Kasumi-1 (cell line): ENCODE data around the gene TMEM143.

Experiments
- DNase-seq, 2 experiments: peaks; one replicate each; lab custom pipeline; 2025; lab: John Stamatoyannopoulos, UW

TMEM143 gene

DNA sequence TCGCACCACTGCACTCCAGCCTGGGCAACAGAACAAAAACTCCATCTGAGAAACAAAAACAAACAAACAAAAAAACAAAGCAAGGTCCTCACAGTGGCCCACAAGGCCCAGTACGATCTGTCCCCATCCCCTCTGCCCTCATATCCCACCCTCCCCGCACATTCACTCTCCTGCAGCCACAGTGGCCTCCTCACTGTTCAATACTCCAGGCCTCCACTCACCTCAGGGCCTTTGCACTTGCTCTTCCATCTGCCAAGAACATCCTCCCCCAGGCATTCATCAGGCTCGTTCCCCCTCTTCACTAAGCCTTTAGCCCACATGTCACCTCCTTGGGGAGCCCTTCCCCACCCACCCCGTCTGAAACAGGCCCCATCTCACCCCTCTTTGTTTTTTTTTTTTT lies 4.6 kb downstream of the TMEM143 start:
- DNase-seq: no peak

DNA sequence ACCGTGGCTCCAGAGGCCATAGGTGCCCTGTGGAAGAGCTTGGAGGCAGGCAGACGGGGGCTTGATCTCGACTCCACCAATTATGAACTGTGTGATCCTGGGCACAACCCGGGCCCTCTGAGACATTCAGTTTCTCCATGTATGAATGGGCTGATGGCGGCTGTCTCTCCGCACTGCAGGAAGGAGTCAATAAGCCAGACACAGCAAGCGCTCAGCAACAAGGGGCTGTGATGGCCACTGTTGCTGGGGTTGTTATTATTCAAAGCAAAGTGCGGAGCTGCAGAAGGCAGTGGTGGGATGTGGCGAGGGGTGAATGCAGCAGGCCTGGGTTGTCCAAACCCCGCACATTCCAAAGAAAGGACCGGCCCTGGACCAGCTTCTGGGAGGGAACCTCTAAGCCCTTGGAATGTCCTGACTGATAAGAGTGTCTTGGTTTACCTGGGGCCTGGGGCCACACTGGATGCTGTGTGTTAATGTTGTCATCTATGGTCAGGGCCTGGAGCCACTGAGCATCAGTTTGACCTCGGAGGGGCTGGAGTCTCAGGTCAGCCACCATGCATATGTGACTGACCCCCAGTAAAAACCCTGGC lies 8.3 kb downstream of the TMEM143 start:
- DNase-seq: no peak

GRCh38 chr19:48354332-48354992 lies 9.3 kb downstream of the TMEM143 start:
- DNase-seq: no peak

GRCh38 chr19:48353677-48354076 lies 10.1 kb downstream of the TMEM143 start:
- peak; percentile 15 to 56 for DNase-seq

GRCh38 chr19:48351341-48351752 lies 12.4 kb downstream of the TMEM143 start:
- DNase-seq: peak; percentile 46 to 60

GRCh38 chr19:48350856-48351255 lies 12.9 kb downstream of the TMEM143 start:
- no peak for DNase-seq

DNA sequence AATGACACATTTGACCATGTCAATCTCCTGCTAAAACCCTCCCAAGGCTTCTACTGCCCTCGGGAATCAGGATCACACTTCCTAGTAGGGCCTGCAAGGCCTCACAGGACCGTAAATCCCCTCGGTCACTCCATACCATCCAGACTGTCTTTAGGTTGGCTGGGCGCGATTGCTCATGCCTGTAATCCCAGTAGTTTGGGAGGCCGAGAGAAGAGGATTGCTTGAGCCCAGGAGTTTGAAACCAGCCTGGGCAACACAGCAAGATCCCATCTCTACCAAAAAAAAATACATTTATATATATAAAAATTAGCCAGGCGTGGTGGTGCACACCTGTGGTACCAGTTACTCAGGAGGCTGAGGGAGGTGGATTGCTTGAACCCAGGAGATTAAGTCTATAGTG lies 15.0 kb downstream of the TMEM143 start:
- DNase-seq: no peak

DNA sequence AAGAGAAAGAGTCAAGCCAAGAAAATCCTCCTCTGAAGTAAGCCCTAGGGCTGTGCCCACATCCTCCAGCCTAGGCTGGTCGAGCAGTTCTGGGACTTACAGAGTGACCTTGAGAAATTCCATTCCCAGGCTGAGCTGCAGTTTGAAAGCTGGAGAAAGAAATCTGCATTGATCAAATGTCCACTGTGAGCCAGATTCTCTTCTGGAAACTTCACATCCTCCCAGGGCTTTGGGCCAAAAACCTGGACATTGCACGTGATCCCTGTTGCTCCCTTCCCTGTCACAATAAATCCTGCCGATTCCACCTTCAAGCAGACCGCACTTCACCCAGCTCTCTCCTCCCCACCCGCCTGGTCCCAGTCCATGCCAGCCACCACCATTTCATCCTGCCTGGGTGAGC lies 15.7 kb downstream of the TMEM143 start:
- no peak for DNase-seq

DNA sequence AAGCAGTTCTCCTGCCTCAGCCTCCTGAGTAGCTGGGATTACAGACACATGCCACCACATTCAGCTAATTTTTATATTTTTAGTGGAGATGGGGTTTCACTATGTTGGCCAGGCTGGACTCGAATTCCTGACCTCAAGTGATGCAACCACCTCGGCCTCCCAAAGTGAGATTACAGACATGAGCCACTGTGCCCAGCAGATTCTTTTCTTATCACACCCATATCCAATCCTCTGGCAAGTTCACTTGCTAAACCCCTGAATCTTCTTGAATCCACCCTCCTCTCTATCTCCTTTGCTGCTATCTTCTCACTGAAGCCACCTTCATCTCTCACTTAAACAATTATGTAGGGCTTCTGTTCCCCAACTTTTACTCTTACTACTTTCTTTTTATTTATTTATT lies 17.5 kb downstream of the TMEM143 start:
- no peak for DNase-seq

DNA sequence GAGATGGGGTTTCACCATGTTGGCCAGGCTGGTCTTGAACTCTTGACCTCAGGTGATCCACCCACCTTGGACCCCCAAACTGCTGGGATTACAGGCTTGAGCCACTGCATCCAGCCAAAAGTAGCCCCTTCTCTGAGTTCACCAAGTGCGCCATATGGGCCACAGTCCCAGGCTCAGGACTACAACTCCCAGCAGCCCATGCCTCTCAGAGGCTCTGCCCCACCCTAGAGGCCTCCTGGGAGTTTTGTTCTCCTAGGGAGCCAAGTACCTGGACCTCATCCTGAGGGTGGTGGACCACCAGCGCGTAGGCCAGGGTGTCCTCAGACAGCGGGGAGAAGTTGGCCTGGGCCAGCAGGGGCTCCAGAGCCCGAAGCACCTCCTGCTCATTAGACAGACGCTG lies 18.8 kb downstream of the TMEM143 start:
- DNase-seq: no peak

- DNase-seq: no peak
Measured at GRCh38 chr19:48342841-48343540, 20.7 kb downstream of the TMEM143 start.

- no peak for DNase-seq
Measured at GRCh38 chr19:48342414-48342738, 21.4 kb downstream of the TMEM143 start.

DNA sequence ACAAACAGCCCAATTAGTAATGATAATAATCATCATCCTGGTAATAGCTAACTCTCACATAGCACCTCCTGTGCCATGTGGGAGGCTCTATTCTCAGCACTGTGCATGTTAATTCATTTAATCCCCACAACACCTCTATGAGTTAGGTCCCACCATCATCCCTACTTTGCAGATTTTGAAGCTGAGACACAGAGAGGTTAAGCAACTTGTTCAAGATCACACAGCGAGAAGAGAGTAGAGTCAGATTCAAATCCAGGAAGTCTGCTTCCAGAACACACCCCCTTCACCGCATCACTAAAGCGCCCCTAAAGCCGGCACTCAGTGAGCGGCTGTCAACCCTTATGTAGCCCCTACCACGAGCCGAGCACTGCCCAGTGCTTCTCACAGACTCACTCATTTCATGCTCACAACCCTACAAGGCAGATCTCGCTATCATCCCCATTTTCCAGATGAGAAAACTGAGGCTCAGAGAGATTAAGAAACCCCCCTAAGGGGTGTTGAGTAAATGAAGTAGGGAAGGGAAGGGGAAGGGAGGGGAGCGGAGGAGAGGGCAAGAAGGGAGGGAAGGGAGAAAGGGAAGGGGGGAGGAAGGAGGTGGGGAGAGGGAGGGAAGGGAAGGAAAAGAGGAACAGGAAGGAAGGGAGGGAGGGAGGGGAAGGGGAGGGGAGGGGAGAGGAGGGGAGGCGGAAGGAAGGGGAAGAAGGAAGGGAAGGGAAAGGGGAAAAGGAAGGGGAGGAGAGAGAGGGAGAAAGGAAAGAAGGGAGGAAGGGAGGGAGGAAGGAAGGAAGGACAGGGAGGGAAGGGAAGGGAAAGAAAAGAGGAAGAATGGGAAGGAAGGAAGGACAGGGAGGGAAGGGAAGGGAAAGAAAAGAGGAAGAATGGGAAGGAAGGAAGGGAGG lies 22.0 kb downstream of the TMEM143 start:
- DNase-seq: no peak

DNA sequence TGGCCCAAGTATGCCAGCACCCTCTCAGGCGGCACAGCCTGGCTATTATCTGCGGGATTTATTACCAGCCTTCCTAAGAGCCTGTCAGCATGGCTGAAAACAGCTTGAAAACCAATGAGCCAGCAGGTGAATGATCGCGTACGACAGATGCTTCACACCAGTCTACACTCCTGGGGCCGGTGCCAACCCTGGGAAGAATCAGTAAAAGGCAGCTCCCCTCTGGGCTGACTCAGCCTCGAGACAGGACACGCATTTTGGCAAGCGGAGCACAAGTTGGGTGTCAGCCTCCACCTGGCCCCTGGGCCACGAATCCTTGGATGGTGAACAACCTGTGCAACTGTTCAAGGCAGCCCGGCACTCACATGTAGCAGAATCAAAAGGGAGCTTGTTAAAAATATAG lies 22.7 kb downstream of the TMEM143 start:
- DNase-seq: no peak

DNA sequence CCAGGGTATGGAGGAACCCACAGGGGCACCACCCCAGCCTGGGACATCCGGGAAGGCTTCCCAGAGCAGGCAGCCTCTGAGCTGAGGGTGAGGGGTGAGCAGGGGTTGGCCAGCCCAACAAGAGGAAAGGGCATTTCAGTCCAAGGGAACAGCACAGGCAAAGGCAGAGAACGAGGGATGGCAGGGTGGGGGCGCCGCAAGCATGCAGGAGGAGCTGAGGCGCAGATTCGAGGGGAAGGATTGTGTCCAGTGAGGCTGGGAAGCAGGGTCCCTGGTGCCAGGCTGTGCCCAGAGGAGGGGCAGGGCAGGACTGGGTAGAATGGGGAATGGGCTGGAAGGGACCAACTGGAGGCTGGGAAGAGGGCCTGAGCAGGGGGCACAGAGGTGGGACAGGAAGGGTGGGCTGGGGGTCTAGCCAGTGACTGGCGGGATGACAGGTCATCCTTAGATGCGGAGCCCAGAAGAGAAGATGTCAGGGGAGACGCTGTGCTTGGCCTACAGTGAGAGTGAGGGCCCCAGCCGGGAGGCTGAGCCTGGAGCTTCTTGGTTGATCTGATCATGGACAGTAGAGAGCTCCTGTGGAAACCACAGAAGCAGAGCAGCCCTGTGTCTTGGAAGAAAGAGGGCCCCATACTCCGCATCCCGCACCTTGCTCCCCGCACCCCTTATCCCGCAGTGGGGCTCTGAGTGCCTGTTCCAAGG lies 24.8 kb downstream of the TMEM143 start:
- no peak for DNase-seq

DNA sequence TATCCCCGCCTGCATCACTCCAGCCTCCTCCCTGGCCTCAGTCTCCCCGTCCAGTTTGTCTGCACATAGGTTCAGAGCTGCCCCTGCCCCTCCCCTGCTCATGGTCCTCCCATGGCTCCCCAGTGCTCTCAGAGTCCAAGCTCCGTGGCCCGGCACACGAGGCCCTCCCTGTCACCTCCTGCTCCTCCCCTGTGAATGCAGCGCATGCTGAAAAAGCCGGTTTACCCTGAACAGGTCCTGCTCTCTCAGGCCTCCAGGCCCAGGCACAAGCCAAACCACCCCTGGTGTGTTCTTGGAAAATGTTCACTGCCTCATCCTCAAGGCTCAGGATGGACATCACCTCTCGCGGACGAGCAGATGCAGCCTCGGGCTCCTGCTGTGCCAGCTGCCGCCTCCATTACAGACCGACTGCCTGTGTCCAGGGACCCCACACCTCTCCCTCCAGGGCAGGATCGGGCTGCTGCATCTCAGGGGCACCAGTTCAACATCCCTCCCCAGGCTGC lies 25.4 kb downstream of the TMEM143 start:
- DNase-seq: no peak

DNA sequence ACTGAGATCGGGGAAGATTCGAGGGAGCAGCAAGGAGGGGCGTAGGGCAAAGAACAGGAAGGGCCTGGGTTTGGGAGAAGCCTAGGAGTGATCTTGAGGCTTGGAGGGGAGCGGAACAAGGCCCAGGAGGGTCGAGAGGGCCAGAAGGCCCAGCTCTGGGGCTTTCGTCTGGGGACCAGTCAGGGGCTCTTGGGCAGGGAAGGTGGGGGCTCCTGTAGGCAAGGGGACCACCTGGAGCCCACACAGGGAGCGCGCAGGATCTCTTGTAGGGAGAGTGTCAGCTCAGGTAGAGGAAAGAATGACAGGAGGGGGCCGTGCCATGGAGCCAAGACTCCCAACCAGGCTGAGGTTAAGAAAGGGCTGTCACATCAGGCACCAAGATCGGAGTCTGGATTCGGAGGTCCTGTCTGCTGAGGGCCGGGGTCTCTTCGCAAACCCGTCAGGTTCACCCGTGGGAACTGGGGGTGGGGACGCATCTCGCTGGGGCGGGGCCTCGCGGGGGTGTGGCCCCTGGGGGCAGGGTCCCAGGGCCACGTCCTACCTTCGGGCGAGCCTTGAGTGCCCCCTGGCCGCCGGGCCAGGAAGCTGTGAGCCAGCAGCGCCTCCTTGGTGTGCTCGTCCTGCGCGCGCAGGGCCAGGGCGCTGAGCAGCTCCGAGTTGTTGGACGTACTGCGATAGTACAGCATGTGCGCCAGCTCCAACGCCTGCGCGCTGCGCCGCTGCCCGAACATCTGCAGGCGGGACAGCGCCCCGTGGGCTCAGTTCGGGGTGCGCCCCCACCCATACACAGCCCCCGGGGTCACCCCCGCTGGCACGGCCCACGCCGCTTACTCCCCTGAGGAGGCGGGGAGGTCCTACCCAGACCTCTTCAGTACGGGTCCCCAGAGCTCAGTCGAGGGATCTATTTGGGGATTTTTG lies 30.0 kb downstream of the TMEM143 start:
- DNase-seq: peak; percentile 90 to 91

DNA sequence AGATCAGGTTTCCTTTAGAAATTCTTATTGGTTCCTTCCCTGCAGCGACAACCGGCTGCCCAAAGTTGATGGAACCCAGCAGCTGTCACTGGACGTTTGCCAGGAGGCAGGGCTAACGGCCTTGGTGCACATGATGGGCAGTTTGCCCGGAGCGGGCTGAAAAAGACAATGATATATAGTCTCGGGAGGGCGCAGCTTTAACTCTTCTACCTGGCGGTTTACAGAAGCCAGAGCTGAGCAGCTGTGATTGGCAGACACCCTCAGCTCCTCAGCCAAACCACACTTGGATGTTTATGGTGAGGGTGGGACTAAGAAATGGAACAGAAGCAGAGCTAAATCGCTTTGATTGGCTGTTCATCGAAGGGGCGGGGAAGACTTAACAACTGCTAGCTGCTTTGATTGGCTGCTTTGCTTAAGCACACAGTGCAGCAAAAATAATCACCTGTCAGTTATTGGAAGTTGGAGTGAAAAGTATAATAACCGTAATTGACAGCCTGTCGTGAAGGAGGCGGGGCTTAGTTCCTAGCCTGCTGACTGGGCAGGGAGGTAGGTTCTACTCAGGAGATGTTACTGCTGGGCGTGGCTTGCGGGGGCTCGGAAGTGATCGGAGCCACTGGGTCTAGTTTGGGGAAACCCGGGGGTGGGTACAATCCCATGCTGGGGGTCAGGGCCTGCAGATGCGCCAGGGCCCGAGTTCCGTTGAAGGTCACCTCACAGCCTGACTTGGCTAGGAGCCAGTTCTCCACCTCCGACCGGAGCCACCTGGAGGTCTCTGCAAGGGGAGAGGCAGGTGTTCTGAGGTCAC lies 30.9 kb downstream of the TMEM143 start:
- DNase-seq: peak; percentile 97 to 98

- DNase-seq: no peak
Measured at GRCh38 chr19:48332351-48332661, 31.4 kb downstream of the TMEM143 start.
